GM19328 (cell line): Measurements from ENCODE around the gene SBK2.

Experiments used
- ATAC-seq: cut with Tn5 transposase; IDR thresholded peaks from one replicate; pipeline ENCODE4 v1.9.1; 2021; ENCODE audit warnings: mild to moderate bottlenecking, moderate library complexity; ENCODE audit not compliant: unreplicated experiment

The SBK2 gene

GRCh38 chr19:55487924-55488687, 48.8 kb downstream of the SBK2 start, which contains the start of gene SSC5D:
SSC5D (plus strand) TSS chr19:55488436; CDS start chr19:55488590, 154 bp downstream.
- ATAC-seq = no peak

- no peak for ATAC-seq
Measured at GRCh38 chr19:55486971-55487923, 49.7 kb downstream of the SBK2 start.

GRCh38 chr19:55486043-55486970, 50.6 kb downstream of the SBK2 start:
- no peak for ATAC-seq

GRCh38 chr19:55485439-55486011, 51.4 kb downstream of the SBK2 start:
- ATAC-seq = no peak

- ATAC-seq = no peak
Measured at GRCh38 chr19:55484593-55485438, 52.1 kb downstream of the SBK2 start, which contains the start of gene NAT14. NAT14 (plus strand) TSS chr19:55485188; CDS start chr19:55485709, 521 bp downstream.

GRCh38 chr19:55483706-55484592, 53.0 kb downstream of the SBK2 start:
- no peak for ATAC-seq

- ATAC-seq = no peak
Measured at GRCh38 chr19:55482967-55483705, 53.8 kb downstream of the SBK2 start.

- no peak for ATAC-seq
Measured at GRCh38 chr19:55482156-55482961, 54.6 kb downstream of the SBK2 start.

- no peak for ATAC-seq
Measured at GRCh38 chr19:55481794-55482155, 55.2 kb downstream of the SBK2 start.

GRCh38 chr19:55481148-55481793, 55.7 kb downstream of the SBK2 start:
- no peak for ATAC-seq

GRCh38 chr19:55479451-55480230, 57.3 kb downstream of the SBK2 start:
- ATAC-seq = no peak

- ATAC-seq = no peak
Measured at GRCh38 chr19:55479045-55479444, 57.9 kb downstream of the SBK2 start.
